Endothelial cell of umbilical vein (primary cell): ENCODE data around the gene ATP5PO. TPM values are rescaled to one million over a fixed set of nuclear protein-coding genes. Genes with fewer than 3 reads are reported as not detected.

ENCODE experiments used
- BruUV-seq: library from RNA; stranded (reverse); fragments of 400-500 nt; replicated peaks from 2 replicates; lab custom pipeline; 2021; lab: Mats Ljungman, UMichigan
- CTCF ChIA-PET: fragments of 300-600, 350-600 bp; sonication (Branson Sonifier 250); formaldehyde crosslinking; loops from one replicate; lab custom pipeline; 2021; ENCODE audit warnings: antibody characterized with exemption, inconsistent platforms; lab: Charles Lee
- POLR2A ChIA-PET: fragments of 300-600, 350-600 bp; sonication (Branson Sonifier 250); formaldehyde crosslinking; loops from one replicate; lab custom pipeline; 2021; ENCODE audit warnings: antibody characterized with exemption, inconsistent platforms; lab: Charles Lee
- DNase-seq: peaks from one replicate; pipeline ENCODE4 v3.0.0-alpha.2; 2011; ENCODE audit warnings: low read depth, low spot score
- FAIRE-seq: peaks from 2 replicates; lab custom pipeline; 2011; peaks lifted over from hg19 to GRCh38; lab: Jason Lieb, UNC
- H2AFZ ChIP-seq: 2 replicates; pipeline ENCODE4 v1.6.0; 2012; ENCODE audit warnings: low read depth, low read length, control low read depth, inconsistent platforms
- H3K27ac ChIP-seq: 2 replicates; pipeline ENCODE4 v1.5.1; 2011; ENCODE audit warnings: low read depth, mild to moderate bottlenecking, control low read depth, low read length, moderate library complexity; ENCODE audit not compliant: insufficient read depth
- H3K27me3 ChIP-seq, 2 experiments: 2 replicates each; pipeline versions ENCODE4 v1.6.0 to v1.6.1; 2011; ENCODE audit warnings: low read length in 2 of 2, mixed read lengths in 1 of 2; ENCODE audit not compliant: control insufficient read depth in 2 of 2, insufficient read depth in 2 of 2
- H3K36me3 ChIP-seq, 2 experiments: 2 replicates in 1 of 2; 3 replicates in 1 of 2; pipeline ENCODE4 v1.5.1; 2011; ENCODE audit warnings: low read length in 2 of 2, mild to moderate bottlenecking in 1 of 2, moderate library complexity in 1 of 2; ENCODE audit not compliant: control insufficient read depth in 2 of 2, insufficient read depth in 2 of 2; ENCODE audit errors: extremely low read depth in 1 of 2
- H3K4me1 ChIP-seq: 3 replicates; pipeline ENCODE4 v1.5.1; 2011; ENCODE audit warnings: mild to moderate bottlenecking, low read length; ENCODE audit not compliant: control insufficient read depth, insufficient read depth; ENCODE audit errors: extremely low read depth
- H3K4me2 ChIP-seq: 2 replicates; pipeline ENCODE4 v1.6.1; 2011; ENCODE audit warnings: low read length, control low read depth, mixed read lengths; ENCODE audit not compliant: insufficient read depth
- H3K4me3 ChIP-seq, 3 experiments: fragments of 200-600 bp in 1 of 3; sonication (generic), shearing (Covaris generic) in 1 of 3; replicated peaks in 1 of 3; 2 replicates each; pipeline ENCODE4 v1.5.1; 2011 to 2016; ENCODE audit warnings: control low read depth in 3 of 3, low read length in 3 of 3, mild to moderate bottlenecking in 2 of 3, inconsistent platforms in 1 of 3, low read depth in 1 of 3, moderate library complexity in 1 of 3; ENCODE audit not compliant: insufficient read depth in 1 of 3
- H3K79me2 ChIP-seq: 2 replicates; pipeline ENCODE4 v1.6.0; 2012; ENCODE audit warnings: low read length, inconsistent platforms; ENCODE audit not compliant: control insufficient read depth, insufficient read depth
- H3K9ac ChIP-seq: replicated peaks from 2 replicates; pipeline ENCODE3; 2011; ENCODE audit warnings: low read length, control low read depth; ENCODE audit not compliant: insufficient read depth; ENCODE audit errors: extremely low read depth
- H3K9me1 ChIP-seq: replicated peaks from 3 replicates; pipeline ENCODE4 v1.6.0; 2011; ENCODE audit warnings: mild to moderate bottlenecking, low read length; ENCODE audit not compliant: control insufficient read depth, insufficient read depth; ENCODE audit errors: extremely low read depth
- H3K9me3 ChIP-seq: replicated peaks from 2 replicates; pipeline ENCODE4 v1.5.1; 2012; ENCODE audit warnings: low read length, inconsistent platforms; ENCODE audit not compliant: control insufficient read depth, insufficient read depth
- H4K20me1 ChIP-seq: replicated peaks from 2 replicates; pipeline ENCODE3; 2011; ENCODE audit warnings: mild to moderate bottlenecking, low read length; ENCODE audit not compliant: control insufficient read depth, insufficient read depth; ENCODE audit errors: extremely low read depth
- EZH2 ChIP-seq: IDR thresholded peaks from 2 replicates; pipeline ENCODE4 v1.6.1; 2012; ENCODE audit warnings: borderline replicate concordance, low read depth, mild to moderate bottlenecking, moderate library complexity, low read length, inconsistent platforms; ENCODE audit not compliant: severe bottlenecking
- FOS ChIP-seq: IDR thresholded peaks from 2 replicates; pipeline ENCODE4 v1.6.1; 2011; ENCODE audit warnings: mild to moderate bottlenecking, low read length, moderate library complexity, borderline replicate concordance; ENCODE audit not compliant: insufficient read depth
- GATA2 ChIP-seq: IDR thresholded peaks from 2 replicates; pipeline ENCODE4 v1.7.0; 2011; ENCODE audit warnings: low read depth, mild to moderate bottlenecking, moderate library complexity, mixed read lengths, low read length; ENCODE audit not compliant: insufficient read length, insufficient read depth
- JUN ChIP-seq: IDR thresholded peaks from 2 replicates; pipeline ENCODE4 v1.6.1; 2011; ENCODE audit warnings: borderline replicate concordance, low read depth; ENCODE audit not compliant: insufficient read length, insufficient read depth
- MYC ChIP-seq: IDR thresholded peaks from one replicate; pipeline ENCODE4 v1.6.1; 2011; ENCODE audit warnings: mild to moderate bottlenecking, low read depth, low read length
- POLR2A ChIP-seq: IDR thresholded peaks from 2 replicates; pipeline ENCODE4 v1.6.1; 2012; ENCODE audit warnings: low read depth, mild to moderate bottlenecking, control low read depth, low read length
- POLR2AphosphoS5 ChIP-seq: IDR thresholded peaks from 2 replicates; pipeline ENCODE4 v1.6.1; 2012; ENCODE audit warnings: low read depth, mild to moderate bottlenecking, control low read depth, low read length, moderate library complexity; ENCODE audit not compliant: insufficient read depth
- dilution Hi-C: fragments of 300-500 bp; cut with MboI; formaldehyde crosslinking; loops from one replicate; pipeline ENCODE4 v1.15.0; 2019; ENCODE audit warnings: low sequenced_read_pairs; ENCODE audit not compliant: extremely low pct_ligation_motif_present
- intact Hi-C: fragments of 100-400 bp; cut with micrococcal nuclease; formaldehyde crosslinking; loops from one replicate; pipeline ENCODE4 v1.10.0; 2022
- polyA plus RNA-seq, 4 experiments: library from polyadenylated mRNA; depleted of rRNA in 3 of 4; stranded (reverse) in 3 of 4; unstranded in 1 of 4; fragments of >200 nt; gene quantifications; 2 replicates each; pipeline versions ENCODE4 v1.2.1 to v1.2.3, GENCODE V29; 2011 to 2012; ENCODE audit warnings: missing spikeins in 1 of 4
- total RNA-seq: library from RNA; stranded (reverse); gene quantifications from 2 replicates; pipeline ENCODE4 v1.2.3, GENCODE V29; 2021
- TF ChIP-seq, protein P1 (sequence below): IDR thresholded peaks from 2 replicates; pipeline ENCODE4 v1.6.1; 2011; ENCODE audit not compliant: insufficient read depth, insufficient read length
- TF ChIP-seq, protein P2 (sequence below), 2 donors: IDR thresholded peaks; 1 replicate in 1 of 2; 2 replicates in 1 of 2; pipeline ENCODE4 v1.5.1; 2011; ENCODE audit warnings: low read length in 2 of 2, mild to moderate bottlenecking in 2 of 2, moderate library complexity in 2 of 2, control low read depth in 1 of 2, inconsistent platforms in 1 of 2, low read depth in 1 of 2; ENCODE audit not compliant: insufficient read depth in 1 of 2; ENCODE audit errors: extremely low read depth in 1 of 2

Gene ATP5PO
- total and polyA plus RNA-seq, 2 donors (not counting 3 experiments of a cell fraction or from before 2014, with no cell fraction given), result 187 to 207 TPM

DNA sequence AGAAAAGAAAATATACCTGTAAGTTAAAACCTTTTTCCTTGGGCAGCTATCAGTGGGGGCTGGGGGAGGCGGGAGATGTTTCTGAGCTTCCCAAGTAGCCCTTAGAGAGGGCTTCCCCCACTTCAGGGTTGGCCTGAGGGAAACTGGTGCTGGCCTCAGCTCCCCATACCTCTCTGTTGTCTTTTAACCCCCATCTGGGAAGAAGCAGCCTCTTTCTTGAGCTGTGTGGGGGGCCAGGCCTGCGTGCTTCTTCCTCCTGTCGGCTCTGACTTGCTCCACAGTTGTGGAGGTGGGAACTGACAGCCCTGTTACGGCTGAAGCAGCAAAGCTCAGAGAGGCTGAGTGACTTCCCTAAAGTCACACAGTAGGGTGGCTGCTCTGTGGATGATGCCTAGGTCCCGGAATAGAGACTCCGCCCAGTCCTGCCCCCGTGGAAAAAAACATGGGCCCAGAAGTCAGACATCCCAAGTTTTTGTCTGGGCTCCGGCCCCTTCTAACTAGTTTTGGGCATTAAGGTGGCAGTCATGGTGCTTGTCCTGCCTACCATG, 55.2 kb downstream of the ATP5PO start:
- dilution Hi-C loops (no loop called here), intact Hi-C loops (no loop called here)
- Histone ChIP-seq H3K36me3 (no peaks in the 10 kb centered on the region), H3K4me2 (no peak overlapping the region), H3K4me1 (no peaks in the 10 kb centered on the region), H3K9ac (no peak overlapping the region), H3K79me2 (no peaks in the 10 kb centered on the region), H2AFZ (no peak overlapping the region), H3K9me3 (no peaks in the 10 kb centered on the region), H3K4me3 (no peak overlapping the region), H3K9me1 (no peaks in the 10 kb centered on the region), H3K27ac (no peak overlapping the region), H3K27me3 (peaks cover 0 to 6% of the 10 kb centered on the region in 2 experiments), H4K20me1 (no peaks in the 10 kb centered on the region)
- POLR2A ChIA-PET, result no interaction called here
- no peak for FAIRE-seq
- TF ChIP-seq MYC, result no peak
- no peak for TF ChIP-seq JUN
- TF ChIP-seq, protein P1, sequence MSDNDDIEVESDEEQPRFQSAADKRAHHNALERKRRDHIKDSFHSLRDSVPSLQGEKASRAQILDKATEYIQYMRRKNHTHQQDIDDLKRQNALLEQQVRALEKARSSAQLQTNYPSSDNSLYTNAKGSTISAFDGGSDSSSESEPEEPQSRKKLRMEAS, result no peak
- TF ChIP-seq POLR2A, result no peak
- TF ChIP-seq, protein P2, sequence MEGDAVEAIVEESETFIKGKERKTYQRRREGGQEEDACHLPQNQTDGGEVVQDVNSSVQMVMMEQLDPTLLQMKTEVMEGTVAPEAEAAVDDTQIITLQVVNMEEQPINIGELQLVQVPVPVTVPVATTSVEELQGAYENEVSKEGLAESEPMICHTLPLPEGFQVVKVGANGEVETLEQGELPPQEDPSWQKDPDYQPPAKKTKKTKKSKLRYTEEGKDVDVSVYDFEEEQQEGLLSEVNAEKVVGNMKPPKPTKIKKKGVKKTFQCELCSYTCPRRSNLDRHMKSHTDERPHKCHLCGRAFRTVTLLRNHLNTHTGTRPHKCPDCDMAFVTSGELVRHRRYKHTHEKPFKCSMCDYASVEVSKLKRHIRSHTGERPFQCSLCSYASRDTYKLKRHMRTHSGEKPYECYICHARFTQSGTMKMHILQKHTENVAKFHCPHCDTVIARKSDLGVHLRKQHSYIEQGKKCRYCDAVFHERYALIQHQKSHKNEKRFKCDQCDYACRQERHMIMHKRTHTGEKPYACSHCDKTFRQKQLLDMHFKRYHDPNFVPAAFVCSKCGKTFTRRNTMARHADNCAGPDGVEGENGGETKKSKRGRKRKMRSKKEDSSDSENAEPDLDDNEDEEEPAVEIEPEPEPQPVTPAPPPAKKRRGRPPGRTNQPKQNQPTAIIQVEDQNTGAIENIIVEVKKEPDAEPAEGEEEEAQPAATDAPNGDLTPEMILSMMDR (IDR thresholded peaks at IDR 0.05; ENCODE audit: extremely low read depth in 1 of 2, insufficient read depth in 1 of 2, low read depth in 1 of 2, low read length in 2 of 2), result no peak
- TF ChIP-seq GATA2, result no peak
- no peak for TF ChIP-seq FOS
- no peak for TF ChIP-seq EZH2
- TF ChIP-seq POLR2AphosphoS5, result no peak
- DNase-seq, result no peak
- no TSS peak for BruUV-seq
- CTCF ChIA-PET, result interaction anchor here (0.6 to 2.0 kb wide), 2 partner anchors 10 to 87 kb away, joined by 4 to 5 read pairs; no protein-coding TSS in a partner anchor
